ENCODE data around the gene IL26. TPM values are rescaled to one million over a fixed set of nuclear protein-coding genes. Genes with fewer than 3 reads are reported as not detected.

Gene IL26
- total and polyA plus RNA-seq, 2 donors from 2014 or later = not detected

GRCh38 chr12:68231691-68232090, 6.1 kb upstream of the IL26 start:
- DNase-seq = no peak
- no peak overlapping the region for H3K4me3 ChIP-seq (ENCODE audit: low read length in 3 of 3)
- H3K9me3 ChIP-seq (ENCODE audit: control insufficient read depth in 2 of 3, insufficient read depth in 1 of 3, low read length in 3 of 3) = no peaks in the 10 kb centered on the region
- intact Hi-C loops (cut with DNase I) = no loop called here
- H3K36me3 ChIP-seq (ENCODE audit: control insufficient read depth in 2 of 3, insufficient read depth in 3 of 3, low read length in 3 of 3) = no peaks in the 10 kb centered on the region
- FAIRE-seq = no peak
- TF ChIP-seq CTCF (IDR thresholded peaks at IDR 0.05; ENCODE audit: borderline replicate concordance, extremely low read depth, insufficient read depth) = no peak
- no peak overlapping the region for H3K9ac ChIP-seq (ENCODE audit: low read length in 3 of 3)
- H3K27me3 ChIP-seq (ENCODE audit: control insufficient read depth, insufficient read depth, low read length) = no peaks in the 10 kb centered on the region
- no peaks in the 10 kb centered on the region for H3K4me1 ChIP-seq (ENCODE audit: control insufficient read depth in 2 of 3, insufficient read depth in 2 of 3, low read depth in 1 of 3, low read length in 3 of 3)
- no peak overlapping the region for H3K27ac ChIP-seq (ENCODE audit: low read depth in 2 of 2, low read length in 2 of 2)

DNA sequence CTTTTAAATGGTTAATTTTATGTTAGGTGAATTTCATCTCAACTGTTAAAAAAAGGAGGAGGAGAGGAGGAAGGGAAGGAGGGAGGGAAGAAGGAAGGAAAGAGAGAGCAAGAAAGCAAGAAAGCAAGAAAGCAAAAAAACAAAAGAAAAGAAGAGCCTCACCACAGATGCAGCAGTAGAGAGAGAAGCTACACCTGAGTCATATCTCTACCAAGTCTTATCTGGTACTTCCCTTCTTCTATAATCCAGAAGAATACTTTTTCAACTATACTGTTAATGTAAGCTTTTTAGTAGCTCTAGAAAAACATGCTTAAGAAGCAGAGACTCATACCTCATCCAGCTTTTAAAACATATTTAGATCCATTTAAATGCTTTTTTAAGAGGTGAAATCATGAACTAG, 5.6 kb upstream of the IL26 start:
- Histone ChIP-seq H3K9me3 (ENCODE audit: control insufficient read depth in 2 of 3, insufficient read depth in 1 of 3, low read length in 3 of 3) (no peaks in the 10 kb centered on the region), H3K27ac (ENCODE audit: low read depth in 2 of 2, low read length in 2 of 2) (no peak overlapping the region), H3K36me3 (ENCODE audit: control insufficient read depth in 2 of 3, insufficient read depth in 3 of 3, low read length in 3 of 3) (no peaks in the 10 kb centered on the region), H3K4me1 (ENCODE audit: control insufficient read depth in 2 of 3, insufficient read depth in 2 of 3, low read depth in 1 of 3, low read length in 3 of 3) (no peaks in the 10 kb centered on the region), H3K27me3 (ENCODE audit: control insufficient read depth, insufficient read depth, low read length) (no peaks in the 10 kb centered on the region), H3K4me3 (ENCODE audit: low read length in 3 of 3) (no peak overlapping the region), H3K9ac (ENCODE audit: low read length in 3 of 3) (no peak overlapping the region)
- DNase-seq (no peak), FAIRE-seq (no peak)
- TF ChIP-seq CTCF (IDR thresholded peaks at IDR 0.05; ENCODE audit: borderline replicate concordance, extremely low read depth, insufficient read depth) = no peak
- intact Hi-C loops (cut with DNase I) = no loop called here

DNA sequence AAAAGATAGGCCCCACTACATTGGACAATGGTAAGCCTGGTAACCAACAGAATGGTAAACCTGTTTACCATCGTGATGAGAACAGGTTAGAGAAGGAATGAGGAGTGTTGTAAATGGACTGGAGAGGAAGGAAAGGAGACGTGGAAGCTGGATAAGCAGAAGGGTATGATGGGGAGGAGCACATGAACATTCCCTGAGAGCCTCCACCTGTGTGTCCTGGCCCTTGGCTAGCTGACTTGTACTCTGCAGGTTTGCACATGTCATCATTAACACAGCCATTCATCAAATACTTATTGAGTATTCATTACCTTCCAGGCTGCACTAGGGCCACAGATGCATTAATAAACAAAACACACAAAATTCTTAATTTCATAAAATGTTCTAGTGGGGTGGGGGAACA, 4.3 kb upstream of the IL26 start:
- no peak for TF ChIP-seq CTCF (IDR thresholded peaks at IDR 0.05; ENCODE audit: borderline replicate concordance, extremely low read depth, insufficient read depth)
- intact Hi-C loops (cut with DNase I) = no loop called here
- Histone ChIP-seq H3K4me3 (ENCODE audit: low read length in 3 of 3) (no peak overlapping the region), H3K9me3 (ENCODE audit: control insufficient read depth in 2 of 3, insufficient read depth in 1 of 3, low read length in 3 of 3) (no peaks in the 10 kb centered on the region), H3K4me1 (ENCODE audit: control insufficient read depth in 2 of 3, insufficient read depth in 2 of 3, low read depth in 1 of 3, low read length in 3 of 3) (no peaks in the 10 kb centered on the region), H3K9ac (ENCODE audit: low read length in 3 of 3) (no peak overlapping the region), H3K36me3 (ENCODE audit: control insufficient read depth in 2 of 3, insufficient read depth in 3 of 3, low read length in 3 of 3) (no peaks in the 10 kb centered on the region), H3K27ac (ENCODE audit: low read depth in 2 of 2, low read length in 2 of 2) (no peak overlapping the region), H3K27me3 (ENCODE audit: control insufficient read depth, insufficient read depth, low read length) (no peaks in the 10 kb centered on the region)
- FAIRE-seq (no peak), DNase-seq (no peak)

GRCh38 chr12:68227356-68227755, 1.7 kb upstream of the IL26 start:
- Histone ChIP-seq H3K9ac (ENCODE audit: low read length in 3 of 3) (no peak overlapping the region), H3K4me3 (ENCODE audit: low read length in 3 of 3) (no peak overlapping the region), H3K4me1 (ENCODE audit: control insufficient read depth in 2 of 3, insufficient read depth in 2 of 3, low read depth in 1 of 3, low read length in 3 of 3) (peaks cover 0 to 2% (median 0%) of the 10 kb centered on the region in 3 donors), H3K36me3 (ENCODE audit: control insufficient read depth in 2 of 3, insufficient read depth in 3 of 3, low read length in 3 of 3) (no peaks in the 10 kb centered on the region), H3K9me3 (ENCODE audit: control insufficient read depth in 2 of 3, insufficient read depth in 1 of 3, low read length in 3 of 3) (no peaks in the 10 kb centered on the region), H3K27me3 (ENCODE audit: control insufficient read depth, insufficient read depth, low read length) (no peaks in the 10 kb centered on the region), H3K27ac (ENCODE audit: low read depth in 2 of 2, low read length in 2 of 2) (no peak overlapping the region)
- FAIRE-seq (no peak), DNase-seq (no peak)
- TF ChIP-seq CTCF (IDR thresholded peaks at IDR 0.05; ENCODE audit: borderline replicate concordance, extremely low read depth, insufficient read depth) = no peak
- intact Hi-C loops (cut with DNase I) = no loop called here

All from kidney (tissue), 14 donors.